OCI-LY3 (cell line): ENCODE data around the gene NDUFAF3.

Experiments used
- H2AFZ ChIP-seq: fragments of 200-600, 300-600 bp; shearing (Covaris generic); 2 replicates; pipeline ENCODE4 v1.6.0; 2014; ENCODE audit warnings: antibody characterized with exemption, low read depth, low read length
- H3K27ac ChIP-seq: fragments of 200-600, 300-600 bp; sonication (generic); 2 replicates; pipeline ENCODE4 v1.5.1; 2014; ENCODE audit warnings: mild to moderate bottlenecking, low read length, moderate library complexity, mixed read lengths
- H3K27me3 ChIP-seq: fragments of 200-600, 300-600 bp; sonication (generic); 2 replicates; pipeline ENCODE4 v1.6.1; 2014; ENCODE audit warnings: low read depth, low read length, mixed read lengths
- H3K36me3 ChIP-seq: fragments of 200-600, 300-600 bp; sonication (generic); replicated peaks from 2 replicates; pipeline ENCODE3; 2014; ENCODE audit warnings: low read depth, low read length, mixed read lengths
- H3K4me1 ChIP-seq: fragments of 300-600, 200-600 bp; sonication (generic); 2 replicates; pipeline ENCODE4 v1.6.1; 2014; ENCODE audit warnings: low read length, mixed read lengths
- H3K4me2 ChIP-seq: fragments of 200-600, 300-600 bp; sonication (generic); 2 replicates; pipeline ENCODE4 v1.6.1; 2014; ENCODE audit warnings: low read length, mixed read lengths
- H3K4me3 ChIP-seq: fragments of 300-600, 200-600 bp; sonication (generic); 2 replicates; pipeline ENCODE4 v1.5.1; 2014; ENCODE audit warnings: antibody characterized with exemption, mild to moderate bottlenecking, low read length, moderate library complexity
- H3K79me2 ChIP-seq: fragments of 300-600, 200-600 bp; shearing (Covaris generic); 2 replicates; pipeline ENCODE4 v1.6.1; 2014; ENCODE audit warnings: mild to moderate bottlenecking, low read length, mixed read lengths
- H3K9ac ChIP-seq: fragments of 300-600, 200-600 bp; shearing (Covaris generic); 2 replicates; pipeline ENCODE4 v1.6.0; 2014; ENCODE audit warnings: mild to moderate bottlenecking, low read length, moderate library complexity
- H3K9me3 ChIP-seq: fragments of 200-600, 300-600 bp; shearing (Covaris generic); 2 replicates; pipeline ENCODE4 v1.6.1; 2014; ENCODE audit warnings: low read length, mixed read lengths; ENCODE audit not compliant: insufficient read depth
- H4K20me1 ChIP-seq: fragments of 200-600, 300-600 bp; sonication (generic); 2 replicates; pipeline ENCODE4 v1.6.1; 2016; ENCODE audit warnings: low read length, mixed read lengths; ENCODE audit not compliant: insufficient read depth
- CTCF ChIP-seq: fragments of 200-600, 300-600 bp; sonication (generic); IDR thresholded peaks from 2 replicates; pipeline ENCODE4 v1.5.1; 2014; ENCODE audit warnings: antibody characterized with exemption, low read length, low read depth
- EZH2phosphoT487 ChIP-seq: fragments of 200-600 bp; shearing (Covaris generic); IDR thresholded peaks from 2 replicates; pipeline ENCODE4 v1.6.1; 2018; ENCODE audit warnings: antibody characterized with exemption, mixed run types, low read depth

Gene NDUFAF3

GRCh38 chr3:49032646-49033304 is 10.9 kb downstream of the NDUFAF3 start:
- Histone ChIP-seq H3K36me3 (peaks cover 64% of the 10 kb centered on the region), H3K9ac (no peak overlapping the region), H4K20me1 (no peaks in the 10 kb centered on the region)

GRCh38 chr3:49034650-49035049 is 12.7 kb downstream of the NDUFAF3 start:
- TF ChIP-seq EZH2phosphoT487 (no peak), CTCF (no peak)
- no peaks in the 10 kb centered on the region for H4K20me1 ChIP-seq
- no peak overlapping the region for H3K4me2 ChIP-seq
- H3K9me3 ChIP-seq, result no peaks in the 10 kb centered on the region
- H3K79me2 ChIP-seq, result no peaks in the 10 kb centered on the region
- no peak overlapping the region for H3K9ac ChIP-seq
- no peak overlapping the region for H3K4me3 ChIP-seq
- H3K4me1 ChIP-seq, result peaks cover under 1% of the 10 kb centered on the region
- H3K36me3 ChIP-seq, result peaks cover 54% of the 10 kb centered on the region
- no peaks in the 10 kb centered on the region for H3K27me3 ChIP-seq
- no peak overlapping the region for H3K27ac ChIP-seq
- no peak overlapping the region for H2AFZ ChIP-seq

More at GRCh38 chr3:49032646-49033304, 10.9 kb downstream of the NDUFAF3 start:
- no peaks in the 10 kb centered on the region for H3K9me3 ChIP-seq
- H2AFZ ChIP-seq, result no peak overlapping the region
- H3K79me2 ChIP-seq, result peaks cover 14% of the 10 kb centered on the region
- H3K4me2 ChIP-seq, result no peak overlapping the region
- no peak overlapping the region for H3K27ac ChIP-seq
- TF ChIP-seq CTCF, result no peak
- H3K4me3 ChIP-seq, result no peak overlapping the region
- no peaks in the 10 kb centered on the region for H3K27me3 ChIP-seq
- peaks cover 12% of the 10 kb centered on the region for H3K4me1 ChIP-seq

GRCh38 chr3:49035281-49035680 is 13.4 kb downstream of the NDUFAF3 start:
- H3K4me3 ChIP-seq, result no peak overlapping the region
- H3K9me3 ChIP-seq, result no peaks in the 10 kb centered on the region
- H3K27me3 ChIP-seq, result no peaks in the 10 kb centered on the region
- no peak overlapping the region for H3K4me2 ChIP-seq
- H3K36me3 ChIP-seq, result peaks cover 52% of the 10 kb centered on the region
- no peak overlapping the region for H3K9ac ChIP-seq
- no peak overlapping the region for H2AFZ ChIP-seq
- TF ChIP-seq CTCF (no peak), EZH2phosphoT487 (no peak)
- no peaks in the 10 kb centered on the region for H4K20me1 ChIP-seq
- H3K4me1 ChIP-seq, result no peaks in the 10 kb centered on the region
- no peak overlapping the region for H3K27ac ChIP-seq
- no peaks in the 10 kb centered on the region for H3K79me2 ChIP-seq

GRCh38 chr3:49053543-49053942 is 31.6 kb downstream of the NDUFAF3 start:
- no peak overlapping the region for H3K4me3 ChIP-seq
- no peaks in the 10 kb centered on the region for H3K9me3 ChIP-seq
- H3K36me3 ChIP-seq, result peaks cover 55% of the 10 kb centered on the region
- peak overlapping the region; percentile 2; the same call in 1 of the 2 replicates for H3K4me2 ChIP-seq
- H3K27ac ChIP-seq, result peak overlapping the region; percentile 45
- no peak overlapping the region for H2AFZ ChIP-seq
- H4K20me1 ChIP-seq, result peaks cover 12% of the 10 kb centered on the region; the same call in 1 of the 2 replicates
- peaks cover 31% of the 10 kb centered on the region for H3K79me2 ChIP-seq
- no peak overlapping the region for H3K9ac ChIP-seq
- no peaks in the 10 kb centered on the region for H3K27me3 ChIP-seq
- H3K4me1 ChIP-seq, result peaks cover 14% of the 10 kb centered on the region
- TF ChIP-seq CTCF (no peak), EZH2phosphoT487 (no peak)
